H9 (cell line): ENCODE results near the gene SELENOS. TPM values are rescaled to one million over a fixed set of nuclear protein-coding genes. Genes with fewer than 3 reads are reported as not detected.

Experiments used
- DNase-seq: peaks from one replicate; pipeline ENCODE4 v3.0.0-alpha.2; 2017
- H2AFZ ChIP-seq: one replicate; pipeline ENCODE4 v1.6.1; 2013; ENCODE audit warnings: mild to moderate bottlenecking, low read length, control low read depth, moderate library complexity
- H2AK5ac ChIP-seq: 2 replicates; pipeline ENCODE4 v1.6.1; 2013; ENCODE audit warnings: low read length, control low read depth, mixed read lengths; ENCODE audit not compliant: insufficient read length
- H2BK120ac ChIP-seq: one replicate; pipeline ENCODE4 v1.6.1; 2013; ENCODE audit warnings: low read depth, mild to moderate bottlenecking, low read length, control low read depth, inconsistent platforms; ENCODE audit not compliant: poor library complexity, severe bottlenecking
- H2BK12ac ChIP-seq: 2 replicates; pipeline ENCODE4 v1.6.1; 2013; ENCODE audit warnings: low read length, control low read depth, mixed read lengths, low read depth; ENCODE audit not compliant: insufficient read length
- H2BK15ac ChIP-seq: 2 replicates; pipeline ENCODE4 v1.6.1; 2013; ENCODE audit warnings: low read depth, low read length, control low read depth
- H2BK20ac ChIP-seq: one replicate; pipeline ENCODE4 v1.6.1; 2013; ENCODE audit warnings: low read depth, mild to moderate bottlenecking, low read length, control low read depth, inconsistent platforms; ENCODE audit not compliant: poor library complexity, severe bottlenecking
- H2BK5ac ChIP-seq: 2 replicates; pipeline ENCODE4 v1.6.1; 2013; ENCODE audit warnings: low read length, control low read depth, mixed read lengths; ENCODE audit not compliant: insufficient read length
- H3K14ac ChIP-seq: 2 replicates; pipeline ENCODE4 v1.6.1; 2013; ENCODE audit warnings: low read length, control low read depth; ENCODE audit not compliant: insufficient read depth
- H3K18ac ChIP-seq: 2 replicates; pipeline ENCODE4 v1.6.1; 2013; ENCODE audit warnings: low read depth, mild to moderate bottlenecking, mixed read lengths, low read length, control low read depth; ENCODE audit not compliant: insufficient read length
- H3K23ac ChIP-seq: 2 replicates; pipeline ENCODE4 v1.6.1; 2013; ENCODE audit warnings: low read length, control low read depth, mixed read lengths, low read depth; ENCODE audit not compliant: insufficient read length
- H3K23me2 ChIP-seq: 2 replicates; pipeline ENCODE4 v1.6.1; 2013; ENCODE audit warnings: low read depth, mild to moderate bottlenecking, mixed read lengths, low read length, control low read depth; ENCODE audit not compliant: insufficient read length, poor library complexity, severe bottlenecking
- H3K27ac ChIP-seq: 2 replicates; pipeline ENCODE4 v1.5.1; 2013; ENCODE audit warnings: low read length, control low read depth, mixed read lengths, low read depth; ENCODE audit not compliant: insufficient read length
- H3K27me3 ChIP-seq: 2 replicates; pipeline ENCODE4 v1.6.1; 2013; ENCODE audit warnings: low read length, control low read depth, inconsistent platforms; ENCODE audit not compliant: insufficient read depth
- H3K4ac ChIP-seq: 2 replicates; pipeline ENCODE4 v1.6.1; 2013; ENCODE audit warnings: low read depth, mild to moderate bottlenecking, control low read depth, inconsistent platforms, low read length, moderate library complexity
- H3K4me1 ChIP-seq: 2 replicates; pipeline ENCODE4 v1.6.1; 2013; ENCODE audit warnings: low read length, control low read depth, inconsistent platforms; ENCODE audit not compliant: insufficient read depth
- H3K4me2 ChIP-seq: 2 replicates; pipeline ENCODE4 v1.6.1; 2013; ENCODE audit warnings: low read length, control low read depth, mixed read lengths; ENCODE audit not compliant: insufficient read length, insufficient read depth
- H3K56ac ChIP-seq: 2 replicates; pipeline ENCODE4 v1.6.1; 2013; ENCODE audit warnings: low read depth, mild to moderate bottlenecking, mixed read lengths, low read length, control low read depth; ENCODE audit not compliant: insufficient read length
- H3K79me1 ChIP-seq: 2 replicates; pipeline ENCODE4 v1.6.1; 2013; ENCODE audit warnings: low read depth, mild to moderate bottlenecking, moderate library complexity, low read length, control low read depth, inconsistent platforms; ENCODE audit not compliant: insufficient read depth, poor library complexity, severe bottlenecking
- H3K79me2 ChIP-seq: 2 replicates; pipeline ENCODE4 v1.6.1; 2013; ENCODE audit warnings: low read length, control low read depth, inconsistent platforms; ENCODE audit not compliant: insufficient read depth
- H3K9ac ChIP-seq: 2 replicates; pipeline ENCODE4 v1.6.1; 2013; ENCODE audit warnings: low read length, control low read depth, mixed read lengths; ENCODE audit not compliant: insufficient read length; ENCODE audit errors: extremely low read depth
- H3K9me3 ChIP-seq: one replicate; pipeline ENCODE4 v1.6.1; 2013; ENCODE audit warnings: low read depth, low read length, inconsistent platforms; ENCODE audit not compliant: control insufficient read depth
- H3T11ph ChIP-seq: one replicate; pipeline ENCODE4 v1.6.1; 2013; ENCODE audit warnings: mild to moderate bottlenecking, low read length, control low read depth, inconsistent platforms
- H4K20me1 ChIP-seq: one replicate; pipeline ENCODE4 v1.6.1; 2013; ENCODE audit not compliant: control insufficient read depth, insufficient read length, insufficient read depth
- H4K5ac ChIP-seq: 2 replicates; pipeline ENCODE4 v1.6.1; 2013; ENCODE audit warnings: low read depth, mild to moderate bottlenecking, mixed read lengths, low read length, control low read depth; ENCODE audit not compliant: insufficient read length
- H4K8ac ChIP-seq: replicated peaks from 2 replicates; pipeline ENCODE4 v1.6.1; 2013; ENCODE audit warnings: low read length, control low read depth, mixed read lengths, low read depth; ENCODE audit not compliant: insufficient read length
- H4K91ac ChIP-seq: 2 replicates; pipeline ENCODE4 v1.6.1; 2013; ENCODE audit warnings: low read depth, mild to moderate bottlenecking, moderate library complexity, mixed read lengths, low read length, control low read depth; ENCODE audit not compliant: insufficient read length
- H3K27ac Mint-ChIP-seq, 3 experiments: 2 replicates in 2 of 3; 3 replicates in 1 of 3; pipeline ENCODE4 v1.8.0; 2020 to 2021; ENCODE audit warnings: mixed read lengths in 3 of 3, mild to moderate bottlenecking in 1 of 3, moderate library complexity in 1 of 3
- H3K27me3 Mint-ChIP-seq: 2 replicates; pipeline ENCODE4 v1.8.0; 2021; ENCODE audit warnings: low read depth, mild to moderate bottlenecking, moderate library complexity, mixed read lengths
- H3K36me3 Mint-ChIP-seq, 3 experiments: 2 replicates in 2 of 3; 3 replicates in 1 of 3; pipeline ENCODE4 v1.8.0; 2020 to 2021; ENCODE audit warnings: low read depth in 3 of 3, mixed read lengths in 3 of 3; ENCODE audit not compliant: insufficient read depth in 1 of 3
- H3K4me1 Mint-ChIP-seq, 2 experiments: 2 replicates each; pipeline ENCODE4 v1.8.0; 2020; ENCODE audit warnings: mixed read lengths in 2 of 2
- H3K4me3 Mint-ChIP-seq, 2 experiments: 2 replicates in 1 of 2; 3 replicates in 1 of 2; pipeline ENCODE4 v1.8.0; 2020 to 2021; ENCODE audit warnings: mild to moderate bottlenecking in 2 of 2, mixed read lengths in 2 of 2, moderate library complexity in 1 of 2
- H3K9me3 Mint-ChIP-seq, 2 experiments: 2 replicates in 1 of 2; 3 replicates in 1 of 2; pipeline ENCODE4 v1.8.0; 2020; ENCODE audit warnings: mild to moderate bottlenecking in 2 of 2, mixed read lengths in 2 of 2, moderate library complexity in 1 of 2
- WGBS: extraction: QIAGEN DNeasy Blood & Tissue Kit; methylation state at CpG from one replicate; pipeline ENCODE4 v1.1.7; 2013; ENCODE audit warnings: missing lambda C conversion rate, low lambda C conversion rate, mixed read lengths; ENCODE audit not compliant: insufficient read length; ENCODE audit errors: extremely low coverage; 5-methylcytosine and 5-hydroxymethylcytosine counted together
- total RNA-seq: library from RNA; stranded (reverse); gene quantifications from 2 replicates; pipeline ENCODE4 v1.2.1, GENCODE V29; 2021
- TF ChIP-seq, protein P1 (sequence below): fragments of 200-600 bp; sonication (generic); conservative IDR thresholded peaks from 3 replicates; pipeline ENCODE4 v1.8.0; 2021; ENCODE audit warnings: antibody characterized with exemption, mild to moderate bottlenecking

The SELENOS gene
- total RNA-seq, 1 experiment from 2014 or later, result 57.7 TPM

DNA sequence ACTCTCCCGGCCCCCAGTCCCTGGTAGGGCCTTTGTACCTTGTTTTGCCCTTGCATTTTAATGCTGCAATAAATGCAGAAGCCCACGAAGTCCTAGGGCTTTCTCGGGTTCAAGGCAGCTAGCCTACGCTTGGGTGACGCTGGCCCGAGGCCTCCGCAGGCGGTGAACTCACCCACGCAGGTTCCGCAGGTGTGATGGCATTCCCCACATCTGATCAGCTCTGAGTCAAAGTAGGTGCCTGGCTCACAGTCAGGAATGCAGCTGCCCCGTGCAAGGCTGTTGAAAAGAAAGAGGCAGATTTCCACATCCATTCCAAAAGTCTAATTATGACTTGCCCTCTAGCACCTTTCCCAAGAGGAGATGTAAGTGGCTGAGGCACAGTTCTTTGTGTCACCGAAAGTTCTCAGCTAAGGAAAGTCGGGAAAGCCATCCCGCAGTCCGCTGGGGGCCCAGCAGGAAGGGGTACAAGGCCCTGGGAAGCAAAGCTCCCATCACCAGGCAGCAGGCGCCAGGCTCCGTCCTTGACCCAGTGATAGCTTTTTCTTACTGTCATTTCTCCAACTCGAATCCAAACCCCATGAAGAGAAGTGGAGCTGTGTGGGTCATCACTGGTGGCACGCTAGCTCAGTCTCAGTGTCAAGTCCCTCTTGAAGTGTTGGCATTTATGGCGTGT, 41.0 kb upstream of the SELENOS start:
- Histone ChIP-seq H2BK15ac (no peak overlapping the region), H2BK5ac (no peak overlapping the region), H4K5ac (no peak overlapping the region), H2AK5ac (no peak overlapping the region), H3K27me3 (no peaks in the 10 kb centered on the region), H2BK120ac (no peak overlapping the region), H3K23me2 (no peaks in the 10 kb centered on the region), H3K79me2 (no peaks in the 10 kb centered on the region), H3K4me1 (no peaks in the 10 kb centered on the region), H3K18ac (no peak overlapping the region), H4K91ac (no peak overlapping the region), H3K23ac (no peak overlapping the region), H2BK20ac (no peak overlapping the region), H3T11ph (no peak overlapping the region), H3K4ac (no peak overlapping the region), H3K9me3 (no peaks in the 10 kb centered on the region), H3K14ac (no peak overlapping the region), H3K9ac (no peak overlapping the region), H4K20me1 (no peaks in the 10 kb centered on the region), H3K79me1 (no peaks in the 10 kb centered on the region), H3K4me2 (no peak overlapping the region), H2AFZ (no peak overlapping the region), H2BK12ac (no peak overlapping the region), H3K56ac (no peak overlapping the region), H4K8ac (no peak overlapping the region), H3K27ac (no peak overlapping the region)
- no peak for DNase-seq
- Mint-ChIP-seq H3K4me3 (no peak overlapping the region), H3K27ac (no peak overlapping the region), H3K4me1 (peaks cover 4 to 8% of the 10 kb centered on the region in 2 experiments), H3K27me3 (peaks cover 30% of the 10 kb centered on the region), H3K36me3 (no peaks in the 10 kb centered on the region), H3K9me3 (no peaks in the 10 kb centered on the region)
- WGBS, result no CpG with 5 or more reads among the region's 20 CpGs
- TF ChIP-seq, protein P1, sequence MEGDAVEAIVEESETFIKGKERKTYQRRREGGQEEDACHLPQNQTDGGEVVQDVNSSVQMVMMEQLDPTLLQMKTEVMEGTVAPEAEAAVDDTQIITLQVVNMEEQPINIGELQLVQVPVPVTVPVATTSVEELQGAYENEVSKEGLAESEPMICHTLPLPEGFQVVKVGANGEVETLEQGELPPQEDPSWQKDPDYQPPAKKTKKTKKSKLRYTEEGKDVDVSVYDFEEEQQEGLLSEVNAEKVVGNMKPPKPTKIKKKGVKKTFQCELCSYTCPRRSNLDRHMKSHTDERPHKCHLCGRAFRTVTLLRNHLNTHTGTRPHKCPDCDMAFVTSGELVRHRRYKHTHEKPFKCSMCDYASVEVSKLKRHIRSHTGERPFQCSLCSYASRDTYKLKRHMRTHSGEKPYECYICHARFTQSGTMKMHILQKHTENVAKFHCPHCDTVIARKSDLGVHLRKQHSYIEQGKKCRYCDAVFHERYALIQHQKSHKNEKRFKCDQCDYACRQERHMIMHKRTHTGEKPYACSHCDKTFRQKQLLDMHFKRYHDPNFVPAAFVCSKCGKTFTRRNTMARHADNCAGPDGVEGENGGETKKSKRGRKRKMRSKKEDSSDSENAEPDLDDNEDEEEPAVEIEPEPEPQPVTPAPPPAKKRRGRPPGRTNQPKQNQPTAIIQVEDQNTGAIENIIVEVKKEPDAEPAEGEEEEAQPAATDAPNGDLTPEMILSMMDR, result no peak
